Endothelial cell of umbilical vein (primary cell): ENCODE measurements around the gene ZNF628.

Experiments used
- CTCF ChIP-seq, 2 donors: IDR thresholded peaks; 1 replicate in 1 of 2; 2 replicates in 1 of 2; pipeline ENCODE4 v1.5.1; 2011; ENCODE audit warnings: low read length in 2 of 2, mild to moderate bottlenecking in 2 of 2, moderate library complexity in 2 of 2, control low read depth in 1 of 2, inconsistent platforms in 1 of 2, low read depth in 1 of 2; ENCODE audit not compliant: insufficient read depth in 1 of 2; ENCODE audit errors: extremely low read depth in 1 of 2
- EZH2 ChIP-seq: IDR thresholded peaks from 2 replicates; pipeline ENCODE4 v1.6.1; 2012; ENCODE audit warnings: borderline replicate concordance, low read depth, mild to moderate bottlenecking, moderate library complexity, low read length, inconsistent platforms; ENCODE audit not compliant: severe bottlenecking
- GATA2 ChIP-seq: IDR thresholded peaks from 2 replicates; pipeline ENCODE4 v1.7.0; 2011; ENCODE audit warnings: low read depth, mild to moderate bottlenecking, moderate library complexity, mixed read lengths, low read length; ENCODE audit not compliant: insufficient read length, insufficient read depth
- JUN ChIP-seq: IDR thresholded peaks from 2 replicates; pipeline ENCODE4 v1.6.1; 2011; ENCODE audit warnings: borderline replicate concordance, low read depth; ENCODE audit not compliant: insufficient read length, insufficient read depth
- MAX ChIP-seq: IDR thresholded peaks from 2 replicates; pipeline ENCODE4 v1.6.1; 2011; ENCODE audit not compliant: insufficient read depth, insufficient read length
- MYC ChIP-seq: IDR thresholded peaks from one replicate; pipeline ENCODE4 v1.6.1; 2011; ENCODE audit warnings: mild to moderate bottlenecking, low read depth, low read length
- POLR2A ChIP-seq: IDR thresholded peaks from 2 replicates; pipeline ENCODE4 v1.6.1; 2012; ENCODE audit warnings: low read depth, mild to moderate bottlenecking, control low read depth, low read length
- POLR2AphosphoS5 ChIP-seq: IDR thresholded peaks from 2 replicates; pipeline ENCODE4 v1.6.1; 2012; ENCODE audit warnings: low read depth, mild to moderate bottlenecking, control low read depth, low read length, moderate library complexity; ENCODE audit not compliant: insufficient read depth

GRCh38 chr19:55487924-55488687 is 11.7 kb downstream of the ZNF628 start, which contains the start of gene SSC5D:
- no peak for TF ChIP-seq CTCF (IDR thresholded peaks at IDR 0.05; ENCODE audit: extremely low read depth in 1 of 2, insufficient read depth in 1 of 2, low read depth in 1 of 2, low read length in 2 of 2)
- TF ChIP-seq EZH2, result no peak
- no peak for TF ChIP-seq POLR2A
- no peak for TF ChIP-seq POLR2AphosphoS5
- TF ChIP-seq MAX, result no peak
- TF ChIP-seq JUN, result no peak
- no peak for TF ChIP-seq GATA2
- no peak for TF ChIP-seq MYC
